GM19238 (cell line): ENCODE results near the gene GRPEL2.
"Not testable (repeated sequence)": the region's sequence is repeated elsewhere in the genome, so short reads cannot be mapped to it uniquely, and the experiment has no call there.

ENCODE experiments used
- DNase-seq: peaks from one replicate; pipeline ENCODE4 v3.0.0; 2011; ENCODE audit warnings: low spot score; ENCODE audit not compliant: insufficient read length

The GRPEL2 gene

DNA sequence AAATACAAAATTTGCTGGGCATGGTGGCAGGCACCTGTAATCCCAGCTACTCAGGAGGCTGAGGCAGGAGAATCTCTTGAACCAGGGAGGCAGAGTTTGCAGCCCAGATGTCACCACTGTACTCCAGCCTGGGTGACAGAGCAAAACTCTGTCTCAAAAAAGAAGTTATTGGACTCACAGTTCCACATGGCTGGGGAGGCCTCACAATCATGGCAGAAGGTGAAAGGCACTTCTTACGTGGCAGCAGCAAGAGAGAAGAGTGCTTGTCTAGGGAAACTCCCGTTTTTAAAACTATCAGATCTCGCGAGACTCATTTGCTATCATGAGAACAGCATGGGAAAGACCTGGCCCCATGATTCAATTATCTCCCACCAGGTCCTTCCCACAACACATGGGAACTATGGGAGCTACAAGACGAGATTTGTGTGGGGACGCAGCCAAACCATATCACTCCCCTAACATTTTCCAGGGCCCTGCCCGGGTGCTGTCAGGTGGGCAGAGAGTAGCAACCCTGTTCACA is 53.5 kb downstream of the GRPEL2 start:
- not testable (repeated sequence) for DNase-seq

DNA sequence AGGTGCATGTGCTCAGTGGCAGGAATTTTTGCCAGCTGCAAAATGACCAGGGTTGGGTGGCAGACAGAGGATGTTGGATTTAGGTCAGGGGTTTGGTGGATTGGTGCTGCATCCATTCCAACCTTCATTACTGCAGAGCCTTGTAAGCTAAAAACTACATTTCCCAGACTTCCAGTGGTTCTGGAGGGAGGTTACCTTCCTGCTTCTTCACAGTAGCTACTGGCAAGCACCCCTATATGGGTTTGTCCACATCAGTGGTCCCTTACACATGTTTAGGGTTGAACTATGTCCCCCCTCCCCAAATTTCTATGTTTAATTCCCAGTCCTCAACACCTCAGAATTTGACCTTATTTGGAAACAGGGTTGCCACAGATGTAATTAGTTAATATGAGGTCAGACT is 54.5 kb downstream of the GRPEL2 start:
- no peak for DNase-seq

DNA sequence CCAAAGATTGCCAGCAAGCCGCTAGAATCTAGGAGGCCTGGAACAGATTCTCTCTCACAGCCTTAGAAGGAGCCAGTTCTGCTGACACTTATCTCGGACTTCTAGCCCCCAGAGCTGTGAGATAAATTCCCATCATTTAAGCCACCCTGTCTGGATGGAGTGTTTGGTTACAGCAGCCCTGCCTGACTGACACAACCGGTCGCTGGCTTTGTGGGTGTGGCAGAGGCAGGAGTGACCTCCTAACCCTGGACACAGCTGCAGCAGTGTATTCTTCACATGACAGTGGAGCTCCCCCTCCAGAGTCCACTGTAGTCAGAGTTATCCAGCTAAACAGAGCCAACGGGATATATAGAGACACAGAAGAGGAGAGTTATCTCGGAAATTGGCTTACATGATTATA is 55.0 kb downstream of the GRPEL2 start:
- no peak for DNase-seq

DNA sequence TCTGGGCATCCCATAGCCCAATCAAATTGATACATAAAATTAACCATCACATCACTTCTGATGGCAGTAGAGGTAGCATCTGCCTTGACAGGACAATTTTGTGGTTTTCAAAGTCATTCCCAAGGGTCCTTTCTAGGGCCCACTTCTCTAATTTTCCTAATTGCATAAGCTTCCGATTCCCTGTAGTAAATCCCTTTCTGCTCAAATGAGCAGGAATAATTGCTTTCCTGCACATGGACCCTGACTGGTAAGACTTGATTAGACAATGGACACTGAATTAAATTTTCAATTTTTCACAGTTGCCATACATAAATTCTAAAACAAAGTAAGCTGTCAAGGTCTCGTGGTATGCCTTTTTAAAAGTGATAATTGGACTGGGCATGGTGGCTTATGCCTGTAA is 55.8 kb downstream of the GRPEL2 start:
- no peak for DNase-seq

DNA sequence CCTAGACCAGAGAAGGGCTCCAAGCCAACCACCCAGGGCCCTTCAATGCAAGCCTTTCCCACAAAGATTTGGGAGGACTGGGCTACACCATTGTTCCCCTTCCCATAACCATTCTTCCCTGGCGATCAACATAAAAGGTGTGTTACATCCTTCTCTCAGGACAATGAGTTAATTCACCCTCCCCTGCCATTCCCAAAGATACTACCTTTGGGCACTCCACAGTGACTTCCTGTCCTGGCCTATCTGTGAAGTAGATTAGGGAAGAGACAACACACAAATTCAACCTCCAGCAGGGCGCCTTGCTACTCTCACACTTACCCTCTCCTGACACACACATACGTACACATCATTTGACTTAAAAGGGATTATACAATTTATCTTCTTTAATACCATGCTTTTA is 57.0 kb downstream of the GRPEL2 start:
- no peak for DNase-seq
